Measurements from ENCODE around the gene VGLL3.

DNA sequence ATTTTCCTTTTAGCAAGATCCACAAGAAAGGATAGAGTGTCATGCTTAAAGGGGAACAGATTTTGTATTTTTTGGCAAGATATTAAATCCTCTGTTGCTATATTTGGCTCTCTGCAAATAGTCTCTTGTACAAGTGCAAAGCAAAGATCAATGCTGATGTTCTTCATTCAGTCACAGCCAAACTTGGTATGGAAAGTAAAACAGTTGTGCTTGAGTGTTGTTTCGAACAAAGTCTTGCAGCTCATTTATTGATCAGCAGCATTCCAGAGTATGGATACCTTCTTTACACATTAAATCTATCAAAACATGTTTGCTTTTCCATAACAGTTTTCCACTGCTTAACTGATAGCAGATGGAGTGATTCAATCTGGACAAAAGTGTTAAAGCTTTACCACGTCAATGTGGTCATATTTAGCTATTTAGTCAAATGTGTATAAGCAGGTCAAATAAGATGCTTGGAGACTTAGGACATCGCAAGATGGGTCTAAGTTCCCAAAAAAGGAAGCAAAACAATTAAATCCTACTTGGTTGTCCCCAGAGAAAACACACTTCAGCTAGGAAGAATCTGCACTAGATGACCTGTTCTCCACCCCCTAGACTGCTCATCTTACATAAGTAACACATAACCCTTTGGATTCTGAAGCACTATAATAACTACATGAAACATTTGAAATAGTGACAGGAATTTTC is 52.4 kb downstream of the VGLL3 start:
- TF ChIP-seq, protein P1, sequence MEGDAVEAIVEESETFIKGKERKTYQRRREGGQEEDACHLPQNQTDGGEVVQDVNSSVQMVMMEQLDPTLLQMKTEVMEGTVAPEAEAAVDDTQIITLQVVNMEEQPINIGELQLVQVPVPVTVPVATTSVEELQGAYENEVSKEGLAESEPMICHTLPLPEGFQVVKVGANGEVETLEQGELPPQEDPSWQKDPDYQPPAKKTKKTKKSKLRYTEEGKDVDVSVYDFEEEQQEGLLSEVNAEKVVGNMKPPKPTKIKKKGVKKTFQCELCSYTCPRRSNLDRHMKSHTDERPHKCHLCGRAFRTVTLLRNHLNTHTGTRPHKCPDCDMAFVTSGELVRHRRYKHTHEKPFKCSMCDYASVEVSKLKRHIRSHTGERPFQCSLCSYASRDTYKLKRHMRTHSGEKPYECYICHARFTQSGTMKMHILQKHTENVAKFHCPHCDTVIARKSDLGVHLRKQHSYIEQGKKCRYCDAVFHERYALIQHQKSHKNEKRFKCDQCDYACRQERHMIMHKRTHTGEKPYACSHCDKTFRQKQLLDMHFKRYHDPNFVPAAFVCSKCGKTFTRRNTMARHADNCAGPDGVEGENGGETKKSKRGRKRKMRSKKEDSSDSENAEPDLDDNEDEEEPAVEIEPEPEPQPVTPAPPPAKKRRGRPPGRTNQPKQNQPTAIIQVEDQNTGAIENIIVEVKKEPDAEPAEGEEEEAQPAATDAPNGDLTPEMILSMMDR (IDR thresholded peaks at IDR 0.05), result no peak
- no peak for TF ChIP-seq ZFX (IDR thresholded peaks at IDR 0.05; ENCODE audit: borderline replicate concordance)
